H9 (cell line): ENCODE data around the gene PRXL2C. TPM values are rescaled to one million over a fixed set of nuclear protein-coding genes. Genes with fewer than 3 reads are reported as not detected.

Experiments
- DNase-seq: peaks from one replicate; pipeline ENCODE4 v3.0.0-alpha.2; 2017
- H2AFZ ChIP-seq: one replicate; pipeline ENCODE4 v1.6.1; 2013; ENCODE audit warnings: mild to moderate bottlenecking, low read length, control low read depth, moderate library complexity
- H2AK5ac ChIP-seq: 2 replicates; pipeline ENCODE4 v1.6.1; 2013; ENCODE audit warnings: low read length, control low read depth, mixed read lengths; ENCODE audit not compliant: insufficient read length
- H2BK120ac ChIP-seq: one replicate; pipeline ENCODE4 v1.6.1; 2013; ENCODE audit warnings: low read depth, mild to moderate bottlenecking, low read length, control low read depth, inconsistent platforms; ENCODE audit not compliant: poor library complexity, severe bottlenecking
- H2BK12ac ChIP-seq: 2 replicates; pipeline ENCODE4 v1.6.1; 2013; ENCODE audit warnings: low read length, control low read depth, mixed read lengths, low read depth; ENCODE audit not compliant: insufficient read length
- H2BK15ac ChIP-seq: 2 replicates; pipeline ENCODE4 v1.6.1; 2013; ENCODE audit warnings: low read depth, low read length, control low read depth
- H2BK20ac ChIP-seq: one replicate; pipeline ENCODE4 v1.6.1; 2013; ENCODE audit warnings: low read depth, mild to moderate bottlenecking, low read length, control low read depth, inconsistent platforms; ENCODE audit not compliant: poor library complexity, severe bottlenecking
- H2BK5ac ChIP-seq: 2 replicates; pipeline ENCODE4 v1.6.1; 2013; ENCODE audit warnings: low read length, control low read depth, mixed read lengths; ENCODE audit not compliant: insufficient read length
- H3K14ac ChIP-seq: 2 replicates; pipeline ENCODE4 v1.6.1; 2013; ENCODE audit warnings: low read length, control low read depth; ENCODE audit not compliant: insufficient read depth
- H3K18ac ChIP-seq: 2 replicates; pipeline ENCODE4 v1.6.1; 2013; ENCODE audit warnings: low read depth, mild to moderate bottlenecking, mixed read lengths, low read length, control low read depth; ENCODE audit not compliant: insufficient read length
- H3K23ac ChIP-seq: 2 replicates; pipeline ENCODE4 v1.6.1; 2013; ENCODE audit warnings: low read length, control low read depth, mixed read lengths, low read depth; ENCODE audit not compliant: insufficient read length
- H3K23me2 ChIP-seq: 2 replicates; pipeline ENCODE4 v1.6.1; 2013; ENCODE audit warnings: low read depth, mild to moderate bottlenecking, mixed read lengths, low read length, control low read depth; ENCODE audit not compliant: insufficient read length, poor library complexity, severe bottlenecking
- H3K27ac ChIP-seq: 2 replicates; pipeline ENCODE4 v1.5.1; 2013; ENCODE audit warnings: low read length, control low read depth, mixed read lengths, low read depth; ENCODE audit not compliant: insufficient read length
- H3K27me3 ChIP-seq: 2 replicates; pipeline ENCODE4 v1.6.1; 2013; ENCODE audit warnings: low read length, control low read depth, inconsistent platforms; ENCODE audit not compliant: insufficient read depth
- H3K4ac ChIP-seq: 2 replicates; pipeline ENCODE4 v1.6.1; 2013; ENCODE audit warnings: low read depth, mild to moderate bottlenecking, control low read depth, inconsistent platforms, low read length, moderate library complexity
- H3K4me1 ChIP-seq: 2 replicates; pipeline ENCODE4 v1.6.1; 2013; ENCODE audit warnings: low read length, control low read depth, inconsistent platforms; ENCODE audit not compliant: insufficient read depth
- H3K4me2 ChIP-seq: 2 replicates; pipeline ENCODE4 v1.6.1; 2013; ENCODE audit warnings: low read length, control low read depth, mixed read lengths; ENCODE audit not compliant: insufficient read length, insufficient read depth
- H3K56ac ChIP-seq: 2 replicates; pipeline ENCODE4 v1.6.1; 2013; ENCODE audit warnings: low read depth, mild to moderate bottlenecking, mixed read lengths, low read length, control low read depth; ENCODE audit not compliant: insufficient read length
- H3K79me1 ChIP-seq: 2 replicates; pipeline ENCODE4 v1.6.1; 2013; ENCODE audit warnings: low read depth, mild to moderate bottlenecking, moderate library complexity, low read length, control low read depth, inconsistent platforms; ENCODE audit not compliant: insufficient read depth, poor library complexity, severe bottlenecking
- H3K79me2 ChIP-seq: 2 replicates; pipeline ENCODE4 v1.6.1; 2013; ENCODE audit warnings: low read length, control low read depth, inconsistent platforms; ENCODE audit not compliant: insufficient read depth
- H3K9ac ChIP-seq: 2 replicates; pipeline ENCODE4 v1.6.1; 2013; ENCODE audit warnings: low read length, control low read depth, mixed read lengths; ENCODE audit not compliant: insufficient read length; ENCODE audit errors: extremely low read depth
- H3K9me3 ChIP-seq: one replicate; pipeline ENCODE4 v1.6.1; 2013; ENCODE audit warnings: low read depth, low read length, inconsistent platforms; ENCODE audit not compliant: control insufficient read depth
- H3T11ph ChIP-seq: one replicate; pipeline ENCODE4 v1.6.1; 2013; ENCODE audit warnings: mild to moderate bottlenecking, low read length, control low read depth, inconsistent platforms
- H4K20me1 ChIP-seq: one replicate; pipeline ENCODE4 v1.6.1; 2013; ENCODE audit not compliant: control insufficient read depth, insufficient read length, insufficient read depth
- H4K5ac ChIP-seq: 2 replicates; pipeline ENCODE4 v1.6.1; 2013; ENCODE audit warnings: low read depth, mild to moderate bottlenecking, mixed read lengths, low read length, control low read depth; ENCODE audit not compliant: insufficient read length
- H4K8ac ChIP-seq: replicated peaks from 2 replicates; pipeline ENCODE4 v1.6.1; 2013; ENCODE audit warnings: low read length, control low read depth, mixed read lengths, low read depth; ENCODE audit not compliant: insufficient read length
- H4K91ac ChIP-seq: 2 replicates; pipeline ENCODE4 v1.6.1; 2013; ENCODE audit warnings: low read depth, mild to moderate bottlenecking, moderate library complexity, mixed read lengths, low read length, control low read depth; ENCODE audit not compliant: insufficient read length
- H3K27ac Mint-ChIP-seq, 3 experiments: 2 replicates in 2 of 3; 3 replicates in 1 of 3; pipeline ENCODE4 v1.8.0; 2020 to 2021; ENCODE audit warnings: mixed read lengths in 3 of 3, mild to moderate bottlenecking in 1 of 3, moderate library complexity in 1 of 3
- H3K27me3 Mint-ChIP-seq: 2 replicates; pipeline ENCODE4 v1.8.0; 2021; ENCODE audit warnings: low read depth, mild to moderate bottlenecking, moderate library complexity, mixed read lengths
- H3K36me3 Mint-ChIP-seq, 3 experiments: 2 replicates in 2 of 3; 3 replicates in 1 of 3; pipeline ENCODE4 v1.8.0; 2020 to 2021; ENCODE audit warnings: low read depth in 3 of 3, mixed read lengths in 3 of 3; ENCODE audit not compliant: insufficient read depth in 1 of 3
- H3K4me1 Mint-ChIP-seq, 2 experiments: 2 replicates each; pipeline ENCODE4 v1.8.0; 2020; ENCODE audit warnings: mixed read lengths in 2 of 2
- H3K4me3 Mint-ChIP-seq, 2 experiments: 2 replicates in 1 of 2; 3 replicates in 1 of 2; pipeline ENCODE4 v1.8.0; 2020 to 2021; ENCODE audit warnings: mild to moderate bottlenecking in 2 of 2, mixed read lengths in 2 of 2, moderate library complexity in 1 of 2
- H3K9me3 Mint-ChIP-seq, 2 experiments: 2 replicates in 1 of 2; 3 replicates in 1 of 2; pipeline ENCODE4 v1.8.0; 2020; ENCODE audit warnings: mild to moderate bottlenecking in 2 of 2, mixed read lengths in 2 of 2, moderate library complexity in 1 of 2
- WGBS: extraction: QIAGEN DNeasy Blood & Tissue Kit; methylation state at CpG from one replicate; pipeline ENCODE4 v1.1.7; 2013; ENCODE audit warnings: missing lambda C conversion rate, low lambda C conversion rate, mixed read lengths; ENCODE audit not compliant: insufficient read length; ENCODE audit errors: extremely low coverage; 5-methylcytosine and 5-hydroxymethylcytosine counted together
- total RNA-seq: library from RNA; stranded (reverse); gene quantifications from 2 replicates; pipeline ENCODE4 v1.2.1, GENCODE V29; 2021
- TF ChIP-seq, protein P1 (sequence below): fragments of 200-600 bp; sonication (generic); conservative IDR thresholded peaks from 3 replicates; pipeline ENCODE4 v1.8.0; 2021; ENCODE audit warnings: antibody characterized with exemption, mild to moderate bottlenecking

PRXL2C gene
- total RNA-seq, 1 experiment from 2014 or later = 4.7 TPM

DNA sequence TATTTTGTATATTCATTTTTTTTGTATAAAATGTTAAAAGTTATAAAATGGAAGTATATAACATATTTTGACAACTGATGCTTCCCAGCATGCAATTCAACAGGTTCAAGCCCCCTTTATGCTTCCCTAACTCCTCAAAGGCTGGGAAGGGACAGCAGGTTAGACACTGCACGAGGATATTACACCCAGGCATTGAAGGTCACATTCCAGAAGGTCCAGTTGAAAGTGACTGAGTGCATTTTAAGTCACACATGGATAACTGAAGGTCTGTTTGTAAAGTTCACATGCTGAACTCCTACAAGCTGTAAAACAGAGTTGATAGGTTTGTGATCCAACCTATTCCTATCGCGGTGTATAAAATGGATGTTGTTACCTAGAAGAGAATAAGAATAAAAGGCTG lies 13.6 kb downstream of the PRXL2C start:
- Histone ChIP-seq H3K27me3 (no peaks in the 10 kb centered on the region), H2BK12ac (no peak overlapping the region), H3K79me2 (no peaks in the 10 kb centered on the region), H2AK5ac (no peak overlapping the region), H3K4me1 (no peaks in the 10 kb centered on the region), H3K56ac (no peak overlapping the region), H2BK20ac (no peak overlapping the region), H3K4me2 (no peak overlapping the region), H3K14ac (no peak overlapping the region), H3K9me3 (no peaks in the 10 kb centered on the region), H4K5ac (no peak overlapping the region), H3K18ac (no peak overlapping the region), H4K8ac (no peak overlapping the region), H2BK5ac (no peak overlapping the region), H3T11ph (no peak overlapping the region), H3K23ac (no peak overlapping the region), H4K91ac (no peak overlapping the region), H4K20me1 (no peaks in the 10 kb centered on the region), H2BK15ac (no peak overlapping the region), H2AFZ (no peak overlapping the region), H3K9ac (no peak overlapping the region), H3K4ac (no peak overlapping the region), H3K23me2 (no peaks in the 10 kb centered on the region), H2BK120ac (no peak overlapping the region), H3K27ac (no peak overlapping the region), H3K79me1 (no peaks in the 10 kb centered on the region)
- no peak overlapping the region for H3K4me3 Mint-ChIP-seq
- no peak for DNase-seq
- H3K36me3 Mint-ChIP-seq = peaks cover 2 to 10% (median 4%) of the 10 kb centered on the region in 3 experiments; a peak in 5 of 7 replicates
- H3K9me3 Mint-ChIP-seq = no peaks in the 10 kb centered on the region
- H3K27ac Mint-ChIP-seq = no peak overlapping the region
- peaks cover 2% of the 10 kb centered on the region for H3K27me3 Mint-ChIP-seq
- TF ChIP-seq, protein P1, sequence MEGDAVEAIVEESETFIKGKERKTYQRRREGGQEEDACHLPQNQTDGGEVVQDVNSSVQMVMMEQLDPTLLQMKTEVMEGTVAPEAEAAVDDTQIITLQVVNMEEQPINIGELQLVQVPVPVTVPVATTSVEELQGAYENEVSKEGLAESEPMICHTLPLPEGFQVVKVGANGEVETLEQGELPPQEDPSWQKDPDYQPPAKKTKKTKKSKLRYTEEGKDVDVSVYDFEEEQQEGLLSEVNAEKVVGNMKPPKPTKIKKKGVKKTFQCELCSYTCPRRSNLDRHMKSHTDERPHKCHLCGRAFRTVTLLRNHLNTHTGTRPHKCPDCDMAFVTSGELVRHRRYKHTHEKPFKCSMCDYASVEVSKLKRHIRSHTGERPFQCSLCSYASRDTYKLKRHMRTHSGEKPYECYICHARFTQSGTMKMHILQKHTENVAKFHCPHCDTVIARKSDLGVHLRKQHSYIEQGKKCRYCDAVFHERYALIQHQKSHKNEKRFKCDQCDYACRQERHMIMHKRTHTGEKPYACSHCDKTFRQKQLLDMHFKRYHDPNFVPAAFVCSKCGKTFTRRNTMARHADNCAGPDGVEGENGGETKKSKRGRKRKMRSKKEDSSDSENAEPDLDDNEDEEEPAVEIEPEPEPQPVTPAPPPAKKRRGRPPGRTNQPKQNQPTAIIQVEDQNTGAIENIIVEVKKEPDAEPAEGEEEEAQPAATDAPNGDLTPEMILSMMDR = no peak
- no CpG with 5 or more reads among the region's 3 CpGs for WGBS
- no peaks in the 10 kb centered on the region for H3K4me1 Mint-ChIP-seq
